Endothelial cell of umbilical vein (primary cell): ENCODE data around the gene CLIC5. TPM values are rescaled to one million over a fixed set of nuclear protein-coding genes. Genes with fewer than 3 reads are reported as not detected.

Experiments used
- BruUV-seq: library from RNA; stranded (reverse); fragments of 400-500 nt; replicated peaks from 2 replicates; lab custom pipeline; 2021; lab: Mats Ljungman, UMichigan
- CTCF ChIA-PET: fragments of 300-600, 350-600 bp; sonication (Branson Sonifier 250); formaldehyde crosslinking; loops from one replicate; lab custom pipeline; 2021; ENCODE audit warnings: antibody characterized with exemption, inconsistent platforms; lab: Charles Lee
- POLR2A ChIA-PET: fragments of 300-600, 350-600 bp; sonication (Branson Sonifier 250); formaldehyde crosslinking; loops from one replicate; lab custom pipeline; 2021; ENCODE audit warnings: antibody characterized with exemption, inconsistent platforms; lab: Charles Lee
- DNase-seq: peaks from one replicate; pipeline ENCODE4 v3.0.0-alpha.2; 2011; ENCODE audit warnings: low read depth, low spot score
- FAIRE-seq: peaks from 2 replicates; lab custom pipeline; 2011; peaks lifted over from hg19 to GRCh38; lab: Jason Lieb, UNC
- H2AFZ ChIP-seq: 2 replicates; pipeline ENCODE4 v1.6.0; 2012; ENCODE audit warnings: low read depth, low read length, control low read depth, inconsistent platforms
- H3K27ac ChIP-seq: 2 replicates; pipeline ENCODE4 v1.5.1; 2011; ENCODE audit warnings: low read depth, mild to moderate bottlenecking, control low read depth, low read length, moderate library complexity; ENCODE audit not compliant: insufficient read depth
- H3K27me3 ChIP-seq, 2 experiments: 2 replicates each; pipeline versions ENCODE4 v1.6.0 to v1.6.1; 2011; ENCODE audit warnings: low read length in 2 of 2, mixed read lengths in 1 of 2; ENCODE audit not compliant: control insufficient read depth in 2 of 2, insufficient read depth in 2 of 2
- H3K36me3 ChIP-seq, 2 experiments: 2 replicates in 1 of 2; 3 replicates in 1 of 2; pipeline ENCODE4 v1.5.1; 2011; ENCODE audit warnings: low read length in 2 of 2, mild to moderate bottlenecking in 1 of 2, moderate library complexity in 1 of 2; ENCODE audit not compliant: control insufficient read depth in 2 of 2, insufficient read depth in 2 of 2; ENCODE audit errors: extremely low read depth in 1 of 2
- H3K4me1 ChIP-seq: 3 replicates; pipeline ENCODE4 v1.5.1; 2011; ENCODE audit warnings: mild to moderate bottlenecking, low read length; ENCODE audit not compliant: control insufficient read depth, insufficient read depth; ENCODE audit errors: extremely low read depth
- H3K4me2 ChIP-seq: 2 replicates; pipeline ENCODE4 v1.6.1; 2011; ENCODE audit warnings: low read length, control low read depth, mixed read lengths; ENCODE audit not compliant: insufficient read depth
- H3K4me3 ChIP-seq, 3 experiments: fragments of 200-600 bp in 1 of 3; sonication (generic), shearing (Covaris generic) in 1 of 3; replicated peaks in 1 of 3; 2 replicates each; pipeline ENCODE4 v1.5.1; 2011 to 2016; ENCODE audit warnings: control low read depth in 3 of 3, low read length in 3 of 3, mild to moderate bottlenecking in 2 of 3, inconsistent platforms in 1 of 3, low read depth in 1 of 3, moderate library complexity in 1 of 3; ENCODE audit not compliant: insufficient read depth in 1 of 3
- H3K79me2 ChIP-seq: 2 replicates; pipeline ENCODE4 v1.6.0; 2012; ENCODE audit warnings: low read length, inconsistent platforms; ENCODE audit not compliant: control insufficient read depth, insufficient read depth
- H3K9ac ChIP-seq: replicated peaks from 2 replicates; pipeline ENCODE3; 2011; ENCODE audit warnings: low read length, control low read depth; ENCODE audit not compliant: insufficient read depth; ENCODE audit errors: extremely low read depth
- H3K9me1 ChIP-seq: replicated peaks from 3 replicates; pipeline ENCODE4 v1.6.0; 2011; ENCODE audit warnings: mild to moderate bottlenecking, low read length; ENCODE audit not compliant: control insufficient read depth, insufficient read depth; ENCODE audit errors: extremely low read depth
- H3K9me3 ChIP-seq: replicated peaks from 2 replicates; pipeline ENCODE4 v1.5.1; 2012; ENCODE audit warnings: low read length, inconsistent platforms; ENCODE audit not compliant: control insufficient read depth, insufficient read depth
- H4K20me1 ChIP-seq: replicated peaks from 2 replicates; pipeline ENCODE3; 2011; ENCODE audit warnings: mild to moderate bottlenecking, low read length; ENCODE audit not compliant: control insufficient read depth, insufficient read depth; ENCODE audit errors: extremely low read depth
- CTCF ChIP-seq, 2 donors: IDR thresholded peaks; 1 replicate in 1 of 2; 2 replicates in 1 of 2; pipeline ENCODE4 v1.5.1; 2011; ENCODE audit warnings: low read length in 2 of 2, mild to moderate bottlenecking in 2 of 2, moderate library complexity in 2 of 2, control low read depth in 1 of 2, inconsistent platforms in 1 of 2, low read depth in 1 of 2; ENCODE audit not compliant: insufficient read depth in 1 of 2; ENCODE audit errors: extremely low read depth in 1 of 2
- EZH2 ChIP-seq: IDR thresholded peaks from 2 replicates; pipeline ENCODE4 v1.6.1; 2012; ENCODE audit warnings: borderline replicate concordance, low read depth, mild to moderate bottlenecking, moderate library complexity, low read length, inconsistent platforms; ENCODE audit not compliant: severe bottlenecking
- FOS ChIP-seq: IDR thresholded peaks from 2 replicates; pipeline ENCODE4 v1.6.1; 2011; ENCODE audit warnings: mild to moderate bottlenecking, low read length, moderate library complexity, borderline replicate concordance; ENCODE audit not compliant: insufficient read depth
- GATA2 ChIP-seq: IDR thresholded peaks from 2 replicates; pipeline ENCODE4 v1.7.0; 2011; ENCODE audit warnings: low read depth, mild to moderate bottlenecking, moderate library complexity, mixed read lengths, low read length; ENCODE audit not compliant: insufficient read length, insufficient read depth
- JUN ChIP-seq: IDR thresholded peaks from 2 replicates; pipeline ENCODE4 v1.6.1; 2011; ENCODE audit warnings: borderline replicate concordance, low read depth; ENCODE audit not compliant: insufficient read length, insufficient read depth
- MAX ChIP-seq: IDR thresholded peaks from 2 replicates; pipeline ENCODE4 v1.6.1; 2011; ENCODE audit not compliant: insufficient read depth, insufficient read length
- MYC ChIP-seq: IDR thresholded peaks from one replicate; pipeline ENCODE4 v1.6.1; 2011; ENCODE audit warnings: mild to moderate bottlenecking, low read depth, low read length
- POLR2A ChIP-seq: IDR thresholded peaks from 2 replicates; pipeline ENCODE4 v1.6.1; 2012; ENCODE audit warnings: low read depth, mild to moderate bottlenecking, control low read depth, low read length
- POLR2AphosphoS5 ChIP-seq: IDR thresholded peaks from 2 replicates; pipeline ENCODE4 v1.6.1; 2012; ENCODE audit warnings: low read depth, mild to moderate bottlenecking, control low read depth, low read length, moderate library complexity; ENCODE audit not compliant: insufficient read depth
- dilution Hi-C: fragments of 300-500 bp; cut with MboI; formaldehyde crosslinking; loops from one replicate; pipeline ENCODE4 v1.15.0; 2019; ENCODE audit warnings: low sequenced_read_pairs; ENCODE audit not compliant: extremely low pct_ligation_motif_present
- intact Hi-C: fragments of 100-400 bp; cut with micrococcal nuclease; formaldehyde crosslinking; loops from one replicate; pipeline ENCODE4 v1.10.0; 2022
- polyA plus RNA-seq, 4 experiments: library from polyadenylated mRNA; depleted of rRNA in 3 of 4; stranded (reverse) in 3 of 4; unstranded in 1 of 4; fragments of >200 nt; gene quantifications; 2 replicates each; pipeline versions ENCODE4 v1.2.1 to v1.2.3, GENCODE V29; 2011 to 2012; ENCODE audit warnings: missing spikeins in 1 of 4
- total RNA-seq: library from RNA; stranded (reverse); gene quantifications from 2 replicates; pipeline ENCODE4 v1.2.3, GENCODE V29; 2021

Gene CLIC5
- total and polyA plus RNA-seq, 2 donors (not counting 3 experiments of a cell fraction or from before 2014, with no cell fraction given): 0.07 TPM; not detected in 1

GRCh38 chr6:45858691-45859090 lies 157.0 kb downstream of the CLIC5 start:
- no TSS peak for BruUV-seq
- intact Hi-C loops (no loop called here), dilution Hi-C loops (no loop called here)
- Histone ChIP-seq H3K9ac (no peak overlapping the region), H3K36me3 (no peaks in the 10 kb centered on the region), H2AFZ (no peak overlapping the region), H3K27me3 (no peaks in the 10 kb centered on the region), H3K79me2 (no peaks in the 10 kb centered on the region), H3K9me1 (no peaks in the 10 kb centered on the region), H3K4me1 (no peaks in the 10 kb centered on the region), H3K4me2 (no peak overlapping the region), H4K20me1 (no peaks in the 10 kb centered on the region), H3K4me3 (no peak overlapping the region), H3K27ac (no peak overlapping the region), H3K9me3 (no peaks in the 10 kb centered on the region)
- TF ChIP-seq FOS (no peak), POLR2AphosphoS5 (no peak), GATA2 (no peak), JUN (no peak), CTCF (IDR thresholded peaks at IDR 0.05; ENCODE audit: extremely low read depth in 1 of 2, insufficient read depth in 1 of 2, low read depth in 1 of 2, low read length in 2 of 2) (no peak), EZH2 (no peak), MYC (no peak), MAX (no peak), POLR2A (no peak)
- no peak for FAIRE-seq
- DNase-seq: no peak
- ChIA-PET CTCF (no interaction called here), POLR2A (no interaction called here)
